Stimulated activated CD4-positive, alpha-beta T cell treated with anti-CD3 and anti-CD28 coated beads, Interleukin-12 subunit alpha, Interleukin-12 subunit beta, amount 100 ng/mL, for 24 hours (primary cell): ENCODE measurements around the gene CRISP1.
"Not testable (repeated sequence)": the region's sequence is repeated elsewhere in the genome, so short reads cannot be mapped to it uniquely, and the experiment has no call there.

ENCODE experiments used
- DNase-seq, 2 experiments: peaks; one replicate each; pipeline ENCODE4 v3.0.0-alpha.2; 2020; ENCODE audit warnings: low read depth in 2 of 2

Gene CRISP1

DNA sequence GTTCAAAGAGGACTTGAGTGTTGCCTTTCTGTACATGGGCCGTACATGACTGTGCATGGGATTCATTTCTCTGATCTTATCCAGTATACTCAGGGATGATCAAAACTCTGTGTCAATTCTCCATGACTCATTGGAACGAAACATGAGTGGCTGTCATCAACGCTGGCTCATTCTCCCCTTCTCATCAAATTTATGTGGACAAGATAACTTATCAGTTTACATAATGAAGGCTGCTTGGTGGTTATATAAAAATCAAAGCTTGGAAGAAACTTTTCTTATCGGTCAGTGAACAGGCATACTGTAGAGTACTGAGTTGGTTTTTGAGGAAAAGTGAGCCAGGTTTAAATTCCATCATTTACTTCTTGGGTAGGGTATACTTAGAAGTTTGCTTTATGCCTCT, 24.9 kb downstream of the CRISP1 start:
- DNase-seq: no peak

DNA sequence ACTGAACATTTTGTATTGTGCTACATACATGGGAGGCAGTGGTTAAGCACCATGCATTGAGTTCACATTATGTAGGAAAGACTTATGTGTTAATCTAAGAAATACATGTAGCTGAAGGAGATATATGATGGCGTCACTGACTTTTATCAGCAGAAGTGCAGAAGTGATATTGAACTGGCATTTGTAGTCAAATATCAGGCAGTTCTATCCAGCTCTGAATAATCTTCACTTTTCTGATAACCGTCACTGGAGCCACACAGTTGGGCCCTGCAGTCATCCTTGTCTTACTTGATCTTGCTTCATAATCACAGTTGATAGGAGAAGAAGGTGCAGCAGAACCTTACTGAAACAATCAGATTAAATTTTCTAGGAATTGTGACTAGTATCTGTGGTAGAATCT, 26.4 kb downstream of the CRISP1 start:
- DNase-seq: no peak

DNA sequence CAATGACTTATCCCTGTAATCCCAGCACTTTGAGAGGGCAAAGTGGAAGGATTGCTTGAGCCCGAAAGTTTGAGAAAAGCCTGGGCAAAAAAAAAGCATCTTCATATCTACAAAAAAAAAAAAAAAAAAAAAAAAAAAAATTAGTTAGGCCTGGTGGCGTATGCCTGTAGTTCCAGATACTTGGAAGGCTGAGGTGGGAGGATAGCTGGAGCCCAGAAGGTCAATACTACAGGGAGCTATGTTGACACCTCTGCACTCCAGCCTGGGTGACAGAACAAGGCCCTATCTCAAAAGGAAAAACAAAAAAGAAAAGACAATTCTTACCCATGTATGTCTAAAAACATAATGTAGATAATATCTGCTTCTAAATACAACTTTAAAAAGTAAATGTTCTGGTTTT, 27.2 kb downstream of the CRISP1 start:
- DNase-seq: no peak

DNA sequence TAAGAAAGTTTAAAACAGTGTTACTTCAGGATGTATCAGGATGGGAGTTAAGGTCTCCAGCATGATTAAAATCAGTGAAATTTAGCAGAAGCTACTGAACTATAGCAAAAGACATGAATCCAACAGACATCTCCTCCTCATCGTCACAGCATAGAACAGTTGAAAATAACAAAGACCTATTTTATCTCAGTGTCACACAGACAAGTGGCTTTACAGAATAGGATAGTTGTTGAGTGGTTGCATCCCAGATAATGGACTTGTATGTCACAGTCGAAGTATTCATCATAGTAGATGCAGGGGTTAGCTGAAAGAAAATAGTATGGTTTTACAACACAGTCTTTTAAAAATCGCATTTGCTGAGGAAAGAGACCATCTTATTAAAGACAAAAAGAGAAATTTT, 31.2 kb downstream of the CRISP1 start:
- DNase-seq: no peak

DNA sequence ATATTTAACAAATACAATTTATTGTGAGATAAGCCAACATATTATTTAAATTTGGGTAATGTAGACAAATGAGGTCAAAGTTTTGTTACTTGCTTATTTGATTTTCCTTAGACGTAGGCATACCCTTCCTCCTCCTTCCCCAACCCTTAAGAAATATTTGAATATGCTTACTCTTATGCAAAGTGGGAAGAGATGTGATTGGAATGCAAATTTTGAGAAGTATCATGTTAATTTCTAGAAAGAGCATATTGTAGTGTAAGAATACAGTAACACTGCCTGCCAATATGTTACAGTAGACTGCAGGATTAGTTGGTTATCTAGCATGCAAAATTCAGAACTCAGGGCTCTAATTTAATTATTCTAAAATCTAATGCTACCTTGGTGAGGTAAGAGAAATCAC, 32.9 kb downstream of the CRISP1 start:
- DNase-seq: no peak

DNA sequence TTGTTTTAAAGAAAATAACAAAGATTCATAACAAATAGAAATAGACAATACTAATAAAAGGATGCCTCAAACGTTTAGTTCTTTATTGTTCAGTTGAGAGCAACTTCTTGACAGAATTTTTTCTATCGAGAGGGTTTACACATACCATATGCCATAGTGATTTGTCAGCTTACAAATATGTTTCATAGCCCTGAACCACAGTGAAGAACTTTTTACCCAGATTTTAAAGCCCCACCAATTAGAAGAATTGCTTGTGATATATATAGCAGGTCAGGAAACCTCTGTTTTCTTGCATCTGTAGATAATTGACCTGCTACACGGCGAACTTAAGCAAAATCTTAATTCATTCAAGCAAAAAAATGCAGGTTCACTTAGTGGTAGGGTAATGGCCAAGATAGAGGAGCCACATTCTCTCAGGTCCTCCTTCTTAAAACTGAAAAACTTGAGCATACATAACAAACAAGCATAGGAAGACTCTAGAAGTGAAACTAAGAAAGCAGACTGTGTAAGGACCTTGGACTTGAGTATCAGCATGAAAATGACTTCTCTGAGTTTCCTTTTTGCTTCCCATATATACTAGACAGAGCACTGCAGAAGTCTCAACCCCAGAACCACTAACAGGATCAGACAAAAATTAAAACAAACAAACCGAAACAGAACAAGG, 39.5 kb downstream of the CRISP1 start:
- no peak for DNase-seq

DNA sequence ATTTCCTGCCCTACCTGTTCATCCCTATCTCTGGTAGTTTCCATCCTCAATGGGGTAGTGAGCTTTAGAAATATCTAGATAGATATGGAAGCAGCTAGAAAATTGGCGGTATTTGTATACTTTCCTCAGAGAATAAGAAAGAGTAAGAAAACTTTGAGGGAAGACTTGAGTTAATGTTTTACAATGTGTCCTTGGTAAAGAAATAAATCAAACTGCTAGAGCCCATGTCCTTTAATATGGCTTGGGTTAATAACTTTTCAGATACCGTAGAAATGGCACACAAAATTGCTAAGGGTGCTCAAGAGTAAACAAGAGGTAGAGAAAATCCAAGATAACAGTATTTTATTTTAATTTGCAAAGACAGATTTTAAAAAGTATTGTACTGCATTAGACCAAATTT, 51.2 kb downstream of the CRISP1 start:
- DNase-seq: no peak

DNA sequence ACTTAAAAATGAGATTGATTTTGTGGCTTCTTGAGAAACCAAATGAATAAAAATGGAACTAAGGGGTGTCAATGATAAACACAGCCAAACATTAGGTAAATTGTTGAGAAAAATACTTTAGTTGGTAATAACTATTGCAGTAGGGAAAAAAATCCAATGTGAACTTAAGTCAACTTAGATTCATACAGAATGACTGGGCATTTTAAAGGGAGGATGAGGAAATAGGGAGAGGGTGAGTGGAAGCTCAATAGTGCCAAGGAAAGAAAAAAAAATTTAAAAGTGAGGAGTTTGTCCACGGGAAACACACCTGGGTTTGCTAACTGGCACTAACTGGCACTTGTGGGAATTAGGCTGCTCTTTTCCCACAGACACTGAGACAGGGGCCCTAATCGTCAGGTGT, 53.1 kb downstream of the CRISP1 start:
- DNase-seq: no peak

DNA sequence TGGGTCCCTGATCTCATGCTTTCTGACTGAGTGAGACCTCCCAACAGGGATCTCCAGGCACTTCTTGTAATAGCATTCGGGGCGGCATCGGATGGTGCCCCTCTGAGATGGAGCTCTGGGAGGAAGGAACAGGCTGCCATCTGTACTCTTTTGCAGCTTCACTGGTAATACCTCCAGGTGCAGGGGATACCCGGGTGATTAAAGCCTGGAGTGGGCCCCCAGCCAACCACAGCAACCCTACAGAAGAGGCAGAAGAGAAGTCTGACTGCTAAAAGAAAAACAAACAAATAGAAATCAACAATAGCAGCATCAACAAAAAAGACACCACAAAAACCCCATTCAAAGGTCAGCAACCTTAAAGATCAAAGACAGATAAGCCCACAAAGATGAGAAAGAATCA, 60.2 kb downstream of the CRISP1 start:
- no peak for DNase-seq

DNA sequence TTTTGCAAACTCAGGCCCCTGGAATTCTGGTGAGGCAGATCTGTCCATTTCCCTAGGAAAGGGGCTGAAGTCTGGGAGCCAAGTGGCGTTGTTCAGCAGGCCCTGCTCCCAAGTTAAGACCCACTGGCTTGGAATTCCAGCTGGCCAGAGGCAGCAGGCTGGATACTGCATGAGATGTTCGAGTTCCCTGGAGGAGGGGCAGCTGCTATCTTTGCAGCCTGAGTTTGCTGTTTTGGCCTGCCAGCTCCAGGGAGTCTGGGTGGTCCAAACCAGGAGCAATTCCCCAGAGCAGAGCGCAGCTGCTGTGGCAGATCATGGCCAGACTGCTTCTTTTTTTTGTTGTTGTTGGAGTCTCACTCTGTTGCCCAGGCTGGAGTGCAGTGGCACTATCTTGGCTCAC, 61.1 kb downstream of the CRISP1 start:
- DNase-seq: no peak

DNA sequence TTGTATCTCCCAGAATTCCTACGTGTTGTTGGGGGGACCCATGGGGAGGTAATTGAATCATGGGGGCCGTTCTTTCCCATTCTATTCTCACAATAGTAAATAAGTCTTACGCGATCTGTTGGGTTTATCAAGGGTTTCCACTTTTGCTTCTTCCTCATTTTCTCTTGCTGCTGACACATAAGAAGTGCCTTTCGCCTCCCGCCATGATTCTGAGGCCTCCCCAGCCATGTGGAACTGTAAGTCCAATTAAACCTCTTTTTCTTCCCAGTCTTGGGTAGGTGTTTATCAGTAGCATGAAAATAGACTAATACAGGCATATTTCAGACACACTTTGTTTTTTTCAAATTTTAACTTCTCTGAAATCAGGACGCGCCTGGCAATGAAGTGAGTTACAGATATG, 64.8 kb downstream of the CRISP1 start:
- DNase-seq: no peak

DNA sequence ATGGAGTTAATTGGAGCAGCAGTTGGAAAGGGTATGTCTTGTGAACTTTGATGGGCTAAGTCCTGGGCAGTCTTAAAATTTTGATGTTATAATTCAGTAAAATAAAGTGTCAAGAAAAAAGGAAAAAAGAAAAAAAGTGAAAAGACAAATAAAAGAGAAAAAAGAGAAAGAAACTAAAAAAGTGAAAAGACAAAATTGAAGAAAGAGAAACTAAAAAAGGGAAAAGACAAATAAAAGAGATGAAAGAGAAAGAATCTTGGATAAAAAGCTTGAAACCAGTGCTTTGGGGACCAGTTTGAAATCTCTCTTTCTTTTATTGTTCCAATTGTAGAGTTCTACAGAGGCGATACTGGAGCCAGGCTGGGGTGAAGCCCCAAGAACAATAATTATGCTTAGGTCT, 67.2 kb downstream of the CRISP1 start:
- no peak for DNase-seq

DNA sequence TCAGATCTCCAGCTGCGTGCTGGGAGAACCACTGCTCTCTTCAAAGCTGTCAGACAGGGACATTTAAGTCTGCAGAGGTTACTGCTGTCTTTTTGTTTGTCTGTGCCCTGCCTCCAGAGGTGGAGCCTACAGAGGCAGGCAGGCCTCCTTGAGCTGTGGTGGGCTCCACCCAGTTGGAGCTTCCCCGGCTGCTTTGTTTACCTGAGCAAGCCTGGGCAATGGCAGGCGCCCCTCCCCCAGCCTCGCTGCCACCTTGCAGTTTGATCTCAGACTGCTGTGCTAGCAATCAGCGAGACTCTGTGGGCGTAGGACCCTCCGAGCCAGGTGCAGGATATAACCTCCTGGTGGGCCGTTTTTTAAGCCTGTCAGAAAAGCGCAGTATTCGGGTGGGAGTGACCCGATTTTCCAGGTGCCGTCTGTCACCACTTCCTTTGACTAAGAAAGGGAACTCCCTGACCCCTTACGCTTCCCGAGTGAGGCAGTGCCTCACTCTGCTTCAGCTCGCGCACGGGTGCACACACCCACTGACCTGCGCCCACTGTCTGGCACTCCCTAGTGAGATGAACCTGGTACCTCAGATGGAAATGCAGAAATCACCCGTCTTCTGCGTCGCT, 69.4 kb downstream of the CRISP1 start:
- not testable (repeated sequence) for DNase-seq

DNA sequence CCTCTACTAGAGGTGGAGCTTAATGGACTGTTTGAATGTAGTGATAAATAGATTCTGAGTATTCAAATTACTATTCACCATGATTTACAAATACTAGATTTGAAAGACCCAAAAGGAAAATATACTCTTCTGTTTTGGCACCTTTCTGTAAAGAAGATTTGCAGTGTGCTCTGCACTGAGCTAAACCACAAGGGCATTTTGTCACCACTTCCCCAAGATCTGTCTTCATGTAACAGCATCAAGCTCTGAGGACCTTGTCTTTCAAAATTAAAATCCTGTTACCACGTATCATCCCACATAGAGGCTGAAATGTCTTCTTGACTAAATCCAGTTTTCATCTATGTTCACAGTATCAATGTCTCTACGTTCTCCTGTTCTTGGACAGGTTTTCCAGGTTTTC, 76.0 kb downstream of the CRISP1 start:
- DNase-seq: no peak

DNA sequence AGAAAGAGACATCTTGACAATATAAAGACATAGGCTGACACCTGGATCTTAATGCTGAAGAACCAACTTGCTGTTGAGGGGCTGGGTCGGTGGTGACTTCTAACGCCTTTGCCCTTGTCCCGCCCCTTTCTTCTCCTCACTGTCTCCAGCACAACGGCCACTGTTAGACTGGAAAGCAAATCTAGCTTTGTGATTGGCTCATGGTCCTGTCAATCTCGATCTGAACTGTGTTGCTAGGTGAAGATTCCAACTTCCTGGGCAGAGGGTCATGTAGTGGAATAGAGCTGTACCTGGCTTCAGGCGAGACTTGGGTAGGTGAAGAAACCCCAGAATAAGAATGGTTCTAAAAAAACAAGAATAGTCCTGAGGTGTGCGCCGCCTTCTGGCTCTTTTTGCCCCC, 79.2 kb downstream of the CRISP1 start, which contains the start of gene PGK2:
PGK2 (minus strand) TSS at position 110 of the 400 bp plus-strand sequence; CDS start at position 12, 98 bp downstream.
- DNase-seq: no peak

DNA sequence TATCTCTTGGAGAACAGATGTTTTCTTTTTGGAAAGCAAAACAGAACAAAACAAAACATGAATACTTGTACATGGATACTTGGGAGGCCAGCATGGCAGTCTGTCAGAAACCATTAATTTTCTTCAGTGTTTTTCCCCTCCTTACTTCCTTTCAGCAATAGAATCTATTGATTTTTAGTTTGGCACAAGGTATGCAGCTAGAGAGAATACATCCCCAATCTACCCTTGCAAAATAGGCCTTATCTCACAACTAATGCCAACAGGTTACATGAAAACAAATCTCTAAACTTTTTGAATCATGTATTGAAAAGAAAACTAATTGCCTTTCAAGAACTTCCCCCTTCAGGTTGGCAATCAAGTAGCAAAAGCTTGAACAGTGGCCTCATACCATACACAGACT, 82.1 kb downstream of the CRISP1 start:
- DNase-seq: no peak
